Measurements from ENCODE around the gene WDFY4. TPM values are rescaled to one million over a fixed set of nuclear protein-coding genes. Genes with fewer than 3 reads are reported as not detected.

The WDFY4 gene
- total RNA-seq, 3 donors from 2014 or later, result 2.3 to 7.0 (median 5.8) TPM

DNA sequence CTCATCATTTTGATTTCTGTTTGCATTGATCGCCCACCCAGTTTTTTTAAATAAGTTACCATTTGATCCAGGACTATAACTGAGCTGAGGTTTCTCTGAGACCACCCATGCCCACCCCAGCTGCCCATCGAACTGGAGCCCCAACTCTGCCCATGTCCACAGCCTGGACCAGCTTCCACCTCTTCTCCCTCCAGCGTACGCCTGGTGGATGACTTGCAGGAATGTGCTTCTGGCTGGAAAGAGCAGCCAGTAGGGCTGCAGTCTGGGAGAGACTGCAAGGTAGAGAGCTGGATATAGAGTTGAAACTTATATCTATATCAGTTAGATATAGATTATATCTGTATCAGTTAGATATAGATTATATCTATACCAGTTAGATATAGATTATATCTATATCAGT is 280.8 kb downstream of the WDFY4 start:
- intact Hi-C loops (cut with DNase I; ENCODE audit: low total_unique reads), result no loop called here
- no peaks in the 10 kb centered on the region for H3K9me3 ChIP-seq
- DNase-seq (ENCODE audit: low spot score in 2 of 2), result no peak
- H3K27ac ChIP-seq, result no peak overlapping the region
- TF ChIP-seq, protein P1, sequence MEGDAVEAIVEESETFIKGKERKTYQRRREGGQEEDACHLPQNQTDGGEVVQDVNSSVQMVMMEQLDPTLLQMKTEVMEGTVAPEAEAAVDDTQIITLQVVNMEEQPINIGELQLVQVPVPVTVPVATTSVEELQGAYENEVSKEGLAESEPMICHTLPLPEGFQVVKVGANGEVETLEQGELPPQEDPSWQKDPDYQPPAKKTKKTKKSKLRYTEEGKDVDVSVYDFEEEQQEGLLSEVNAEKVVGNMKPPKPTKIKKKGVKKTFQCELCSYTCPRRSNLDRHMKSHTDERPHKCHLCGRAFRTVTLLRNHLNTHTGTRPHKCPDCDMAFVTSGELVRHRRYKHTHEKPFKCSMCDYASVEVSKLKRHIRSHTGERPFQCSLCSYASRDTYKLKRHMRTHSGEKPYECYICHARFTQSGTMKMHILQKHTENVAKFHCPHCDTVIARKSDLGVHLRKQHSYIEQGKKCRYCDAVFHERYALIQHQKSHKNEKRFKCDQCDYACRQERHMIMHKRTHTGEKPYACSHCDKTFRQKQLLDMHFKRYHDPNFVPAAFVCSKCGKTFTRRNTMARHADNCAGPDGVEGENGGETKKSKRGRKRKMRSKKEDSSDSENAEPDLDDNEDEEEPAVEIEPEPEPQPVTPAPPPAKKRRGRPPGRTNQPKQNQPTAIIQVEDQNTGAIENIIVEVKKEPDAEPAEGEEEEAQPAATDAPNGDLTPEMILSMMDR (IDR thresholded peaks at IDR 0.05), result no peak
- TF ChIP-seq POLR2AphosphoS5 (IDR thresholded peaks at IDR 0.05) (no peak), POLR2A (IDR thresholded peaks at IDR 0.05) (no peak)
- H3K36me3 ChIP-seq, result no peaks in the 10 kb centered on the region
- no peaks in the 10 kb centered on the region for H3K4me1 ChIP-seq
- H3K27me3 ChIP-seq, result no peaks in the 10 kb centered on the region
- no peak overlapping the region for H3K4me3 ChIP-seq

DNA sequence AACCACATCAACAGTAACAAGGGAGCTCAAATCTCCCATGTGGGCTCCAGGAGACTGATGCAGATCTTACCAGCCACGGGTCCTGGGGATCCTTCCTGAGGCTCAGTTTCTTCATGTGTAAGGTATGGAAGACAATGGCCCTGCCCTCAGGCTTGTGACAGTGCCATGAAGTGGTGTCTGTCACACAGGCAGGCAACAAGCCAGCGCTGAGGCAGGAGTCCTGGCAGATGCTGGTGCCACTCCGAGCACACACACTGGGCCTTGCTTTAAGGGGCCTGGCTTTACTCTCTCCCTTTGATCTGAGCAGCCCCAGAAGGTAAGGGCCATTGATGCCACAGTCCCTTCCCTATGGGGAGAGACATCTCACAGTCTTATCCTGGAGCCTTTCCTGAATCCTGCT is 283.4 kb downstream of the WDFY4 start:
- Histone ChIP-seq H3K4me3 (no peak overlapping the region), H3K4me1 (no peaks in the 10 kb centered on the region), H3K27ac (no peak overlapping the region), H3K27me3 (no peaks in the 10 kb centered on the region), H3K36me3 (no peaks in the 10 kb centered on the region), H3K9me3 (no peaks in the 10 kb centered on the region)
- intact Hi-C loops (cut with DNase I; ENCODE audit: low total_unique reads), result no loop called here
- no peak for DNase-seq (ENCODE audit: low spot score in 2 of 2)
- TF ChIP-seq, protein P1 (IDR thresholded peaks at IDR 0.05), result no peak
- TF ChIP-seq POLR2A (IDR thresholded peaks at IDR 0.05) (no peak), POLR2AphosphoS5 (IDR thresholded peaks at IDR 0.05) (no peak)

DNA sequence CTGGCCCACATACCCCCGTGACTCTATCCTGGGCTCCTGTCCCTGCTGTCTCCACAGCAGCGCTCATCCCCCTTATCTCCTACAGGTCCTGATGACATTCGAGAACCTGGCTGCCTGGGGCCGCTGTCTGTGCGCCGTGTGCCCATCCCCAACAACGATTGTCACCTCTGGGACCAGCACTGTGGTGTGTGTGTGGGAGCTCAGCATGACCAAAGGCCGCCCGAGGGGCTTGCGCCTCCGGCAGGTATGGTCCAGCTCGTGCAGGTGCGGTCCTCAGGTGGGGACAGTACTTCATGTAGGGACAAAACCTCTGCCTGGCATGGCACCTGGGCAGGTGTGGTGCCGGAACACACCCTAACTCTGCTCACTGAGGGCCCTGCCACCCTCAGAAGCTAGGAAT is 285.4 kb downstream of the WDFY4 start:
- no peaks in the 10 kb centered on the region for H3K27me3 ChIP-seq
- intact Hi-C loops (cut with DNase I; ENCODE audit: low total_unique reads), result no loop called here
- no peaks in the 10 kb centered on the region for H3K36me3 ChIP-seq
- H3K4me3 ChIP-seq, result no peak overlapping the region
- H3K9me3 ChIP-seq, result no peaks in the 10 kb centered on the region
- DNase-seq (ENCODE audit: low spot score in 2 of 2), result no peak
- no peaks in the 10 kb centered on the region for H3K4me1 ChIP-seq
- no peak overlapping the region for H3K27ac ChIP-seq
- TF ChIP-seq POLR2AphosphoS5 (IDR thresholded peaks at IDR 0.05) (no peak), POLR2A (IDR thresholded peaks at IDR 0.05) (no peak)
- TF ChIP-seq, protein P1 (IDR thresholded peaks at IDR 0.05), result no peak

DNA sequence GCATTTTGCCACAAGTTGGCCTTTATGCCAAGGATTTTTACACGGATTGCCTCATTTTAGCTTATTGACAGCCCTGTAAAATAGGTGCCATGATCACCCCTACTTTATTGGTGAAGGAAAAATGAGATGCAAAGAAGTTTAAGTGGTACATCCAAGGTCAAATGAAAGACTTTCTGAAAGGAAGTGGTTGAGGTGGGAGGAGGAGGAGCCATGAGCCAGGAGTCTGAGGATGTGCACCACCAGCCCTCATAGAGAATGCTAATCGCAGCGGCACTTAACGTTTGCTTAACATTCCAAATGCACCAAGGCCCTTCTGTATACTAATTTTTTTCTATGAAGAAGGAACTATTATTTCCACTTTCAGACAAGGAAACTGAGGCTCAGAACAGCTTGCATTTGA is 286.0 kb downstream of the WDFY4 start:
- no peak for DNase-seq (ENCODE audit: low spot score in 2 of 2)
- H3K36me3 ChIP-seq, result no peaks in the 10 kb centered on the region
- H3K27ac ChIP-seq, result no peak overlapping the region
- no peak overlapping the region for H3K4me3 ChIP-seq
- TF ChIP-seq, protein P1 (IDR thresholded peaks at IDR 0.05), result no peak
- TF ChIP-seq POLR2AphosphoS5 (IDR thresholded peaks at IDR 0.05) (no peak), POLR2A (IDR thresholded peaks at IDR 0.05) (no peak)
- intact Hi-C loops (cut with DNase I; ENCODE audit: low total_unique reads), result no loop called here
- no peaks in the 10 kb centered on the region for H3K27me3 ChIP-seq
- no peaks in the 10 kb centered on the region for H3K9me3 ChIP-seq
- H3K4me1 ChIP-seq, result no peaks in the 10 kb centered on the region

DNA sequence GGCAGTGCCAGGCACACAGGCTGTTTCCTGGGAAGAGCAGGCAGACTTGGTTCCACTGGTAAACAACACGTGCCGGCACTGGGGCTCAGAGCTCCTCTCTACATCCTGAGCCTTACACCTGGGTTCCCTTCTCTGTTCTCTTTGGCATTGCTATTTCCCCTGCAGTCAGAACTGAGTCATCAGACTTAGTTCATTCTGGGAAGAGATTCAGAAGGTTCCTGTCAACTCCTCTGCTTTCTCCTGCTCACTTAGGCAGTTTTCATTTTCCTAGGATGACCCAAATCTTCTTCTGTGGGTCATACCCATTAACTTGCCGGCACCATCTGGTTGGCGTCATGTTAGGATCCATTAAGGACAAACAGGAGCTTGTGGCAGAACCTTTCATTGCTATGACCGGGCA is 288.4 kb downstream of the WDFY4 start:
- Histone ChIP-seq H3K36me3 (no peaks in the 10 kb centered on the region), H3K4me1 (no peaks in the 10 kb centered on the region), H3K4me3 (no peak overlapping the region), H3K27ac (no peak overlapping the region), H3K9me3 (no peaks in the 10 kb centered on the region), H3K27me3 (no peaks in the 10 kb centered on the region)
- no peak for DNase-seq (ENCODE audit: low spot score in 2 of 2)
- TF ChIP-seq POLR2AphosphoS5 (IDR thresholded peaks at IDR 0.05) (no peak), POLR2A (IDR thresholded peaks at IDR 0.05) (no peak)
- TF ChIP-seq, protein P1 (IDR thresholded peaks at IDR 0.05), result no peak
- intact Hi-C loops (cut with DNase I; ENCODE audit: low total_unique reads), result no loop called here

All from breast epithelium (tissue), 4 donors.